ENCODE measurements around the gene PEX7.

The PEX7 gene

GRCh38 chr6:136920671-136921380, 98.4 kb downstream of the PEX7 start:
- Mint-ChIP-seq H3K9me3 (no peaks in the 10 kb centered on the region), H3K4me1 (ENCODE audit: low read depth) (peaks cover 19% of the 10 kb centered on the region), H3K36me3 (ENCODE audit: low read depth) (no peaks in the 10 kb centered on the region), H3K27me3 (ENCODE audit: low read depth) (peaks cover 55% of the 10 kb centered on the region), H3K27ac (no peak overlapping the region), H3K4me3 (peak overlapping the region; percentile 79)
- DNase-seq (ENCODE audit: low spot score) = no peak

GRCh38 chr6:136921381-136921935, 99.1 kb downstream of the PEX7 start:
- H3K9me3 Mint-ChIP-seq = no peaks in the 10 kb centered on the region
- peaks cover 19% of the 10 kb centered on the region for H3K4me1 Mint-ChIP-seq (ENCODE audit: low read depth)
- DNase-seq (ENCODE audit: low spot score) = no peak
- peaks cover 55% of the 10 kb centered on the region for H3K27me3 Mint-ChIP-seq (ENCODE audit: low read depth)
- no peak overlapping the region for H3K27ac Mint-ChIP-seq
- H3K36me3 Mint-ChIP-seq (ENCODE audit: low read depth) = no peaks in the 10 kb centered on the region
- H3K4me3 Mint-ChIP-seq = peak overlapping the region; percentile 79

- Mint-ChIP-seq H3K9me3 (no peaks in the 10 kb centered on the region), H3K27me3 (ENCODE audit: low read depth) (peaks cover 61% of the 10 kb centered on the region), H3K27ac (no peak within 1 kb of the TSS), H3K36me3 (ENCODE audit: low read depth) (no peaks in the 10 kb centered on the region), H3K4me1 (ENCODE audit: low read depth) (peaks cover 19% of the 10 kb centered on the region), H3K4me3 (peak within 1 kb of the TSS; percentile 80)
- no peak for DNase-seq (ENCODE audit: low spot score)
Observed at GRCh38 chr6:136921936-136922684, 99.7 kb downstream of the PEX7 start, which contains the start of gene SLC35D3. TSS of gene SLC35D3 (plus strand) at chr6:136922301. CDS start at chr6:136922429, 128 bp downstream.

- Mint-ChIP-seq H3K4me3 (peak overlapping the region; percentile 80), H3K27me3 (ENCODE audit: low read depth) (peaks cover 63% of the 10 kb centered on the region), H3K4me1 (ENCODE audit: low read depth) (peaks cover 19% of the 10 kb centered on the region), H3K27ac (no peak overlapping the region), H3K9me3 (no peaks in the 10 kb centered on the region), H3K36me3 (ENCODE audit: low read depth) (no peaks in the 10 kb centered on the region)
- no peak for DNase-seq (ENCODE audit: low spot score)
Observed at GRCh38 chr6:136922685-136923006, 100.3 kb downstream of the PEX7 start.

GRCh38 chr6:136923116-136923953, 100.9 kb downstream of the PEX7 start:
- DNase-seq (ENCODE audit: low spot score) = no peak
- Mint-ChIP-seq H3K4me3 (peak overlapping the region; percentile 63), H3K4me1 (ENCODE audit: low read depth) (peaks cover 19% of the 10 kb centered on the region), H3K27me3 (ENCODE audit: low read depth) (peaks cover 61% of the 10 kb centered on the region), H3K36me3 (ENCODE audit: low read depth) (no peaks in the 10 kb centered on the region), H3K27ac (no peak overlapping the region), H3K9me3 (no peaks in the 10 kb centered on the region)

- H3K27ac Mint-ChIP-seq = no peak overlapping the region
- peaks cover 19% of the 10 kb centered on the region for H3K4me1 Mint-ChIP-seq (ENCODE audit: low read depth)
- H3K27me3 Mint-ChIP-seq (ENCODE audit: low read depth) = peaks cover 56% of the 10 kb centered on the region
- H3K9me3 Mint-ChIP-seq = no peaks in the 10 kb centered on the region
- H3K36me3 Mint-ChIP-seq (ENCODE audit: low read depth) = no peaks in the 10 kb centered on the region
- no peak for DNase-seq (ENCODE audit: low spot score)
- peak overlapping the region; percentile 63 for H3K4me3 Mint-ChIP-seq
Observed at GRCh38 chr6:136923954-136924673, 101.7 kb downstream of the PEX7 start.

- H3K4me3 Mint-ChIP-seq = no peak overlapping the region
- H3K27ac Mint-ChIP-seq = no peak overlapping the region
- DNase-seq (ENCODE audit: low spot score) = no peak
- H3K4me1 Mint-ChIP-seq (ENCODE audit: low read depth) = peaks cover 3% of the 10 kb centered on the region
- H3K27me3 Mint-ChIP-seq (ENCODE audit: low read depth) = peaks cover 51% of the 10 kb centered on the region
- H3K36me3 Mint-ChIP-seq (ENCODE audit: low read depth) = no peaks in the 10 kb centered on the region
- H3K9me3 Mint-ChIP-seq = no peaks in the 10 kb centered on the region
Observed at GRCh38 chr6:136926383-136926782, 104.0 kb downstream of the PEX7 start.

- no peak for DNase-seq (ENCODE audit: low spot score)
- H3K27ac Mint-ChIP-seq = no peak overlapping the region
- no peak overlapping the region for H3K4me3 Mint-ChIP-seq
- peaks cover 3% of the 10 kb centered on the region for H3K4me1 Mint-ChIP-seq (ENCODE audit: low read depth)
- no peaks in the 10 kb centered on the region for H3K9me3 Mint-ChIP-seq
- peaks cover 51% of the 10 kb centered on the region for H3K27me3 Mint-ChIP-seq (ENCODE audit: low read depth)
- no peaks in the 10 kb centered on the region for H3K36me3 Mint-ChIP-seq (ENCODE audit: low read depth)
Observed at GRCh38 chr6:136927292-136927691, 104.9 kb downstream of the PEX7 start.

GRCh38 chr6:136930528-136930927, 108.1 kb downstream of the PEX7 start:
- no peak for DNase-seq (ENCODE audit: low spot score)
- Mint-ChIP-seq H3K9me3 (no peaks in the 10 kb centered on the region), H3K27me3 (ENCODE audit: low read depth) (peaks cover 50% of the 10 kb centered on the region), H3K4me3 (no peak overlapping the region), H3K27ac (no peak overlapping the region), H3K4me1 (ENCODE audit: low read depth) (no peaks in the 10 kb centered on the region), H3K36me3 (ENCODE audit: low read depth) (no peaks in the 10 kb centered on the region)

- Mint-ChIP-seq H3K4me1 (ENCODE audit: low read depth) (no peaks in the 10 kb centered on the region), H3K27me3 (ENCODE audit: low read depth) (peaks cover 52% of the 10 kb centered on the region), H3K4me3 (no peak overlapping the region), H3K27ac (no peak overlapping the region), H3K36me3 (ENCODE audit: low read depth) (no peaks in the 10 kb centered on the region), H3K9me3 (no peaks in the 10 kb centered on the region)
- no peak for DNase-seq (ENCODE audit: low spot score)
Observed at GRCh38 chr6:136932599-136932998, 110.2 kb downstream of the PEX7 start.

- Mint-ChIP-seq H3K9me3 (peaks cover 13% of the 10 kb centered on the region), H3K36me3 (ENCODE audit: low read depth) (no peaks in the 10 kb centered on the region), H3K4me1 (ENCODE audit: low read depth) (no peaks in the 10 kb centered on the region), H3K27me3 (ENCODE audit: low read depth) (peaks cover 8% of the 10 kb centered on the region), H3K4me3 (no peak overlapping the region), H3K27ac (no peak overlapping the region)
- DNase-seq (ENCODE audit: low spot score) = no peak
Observed at GRCh38 chr6:136945072-136945471, 122.7 kb downstream of the PEX7 start.

GRCh38 chr6:136945711-136946121, 123.3 kb downstream of the PEX7 start:
- peaks cover 13% of the 10 kb centered on the region for H3K9me3 Mint-ChIP-seq
- peaks cover 8% of the 10 kb centered on the region for H3K27me3 Mint-ChIP-seq (ENCODE audit: low read depth)
- H3K27ac Mint-ChIP-seq = no peak overlapping the region
- H3K4me1 Mint-ChIP-seq (ENCODE audit: low read depth) = no peaks in the 10 kb centered on the region
- no peak overlapping the region for H3K4me3 Mint-ChIP-seq
- DNase-seq (ENCODE audit: low spot score) = peak; percentile 18
- H3K36me3 Mint-ChIP-seq (ENCODE audit: low read depth) = no peaks in the 10 kb centered on the region

GRCh38 chr6:136947037-136947436, 124.6 kb downstream of the PEX7 start:
- Mint-ChIP-seq H3K4me3 (no peak overlapping the region), H3K9me3 (peaks cover 4% of the 10 kb centered on the region), H3K27me3 (ENCODE audit: low read depth) (peaks cover 8% of the 10 kb centered on the region), H3K4me1 (ENCODE audit: low read depth) (no peaks in the 10 kb centered on the region), H3K27ac (no peak overlapping the region), H3K36me3 (ENCODE audit: low read depth) (no peaks in the 10 kb centered on the region)
- no peak for DNase-seq (ENCODE audit: low spot score)
